ENCODE measurements around the gene VBP1. TPM values are rescaled to one million over a fixed set of nuclear protein-coding genes. Genes with fewer than 3 reads are reported as not detected.

VBP1 gene
- total RNA-seq, 1 experiment from 2014 or later = 50.5 TPM

- POLR2A ChIA-PET = no interaction called here
- peak; percentile 94 for ATAC-seq
Measured at GRCh38 chrX:155263854-155264628, 47.8 kb downstream of the VBP1 start, which contains the start of gene RAB39B. Gene RAB39B, minus strand, starts transcription at chrX:155264491. Its CDS starts 203 bp downstream, at chrX:155264288.

More at GRCh38 chrX:155263854-155264628, 47.8 kb downstream of the VBP1 start, which contains the start of gene RAB39B:
- TF ChIP-seq ZNF219 (CRISPR knock-in tag; IDR thresholded peaks at IDR 0.05; ENCODE audit: borderline replicate concordance) = no peak
- TF ChIP-seq ATF3 (CRISPR knock-in tag; conservative IDR thresholded peaks at IDR 0.05) = 0 out of 2 replicates have a peak, but pooled peaks have one; percentile 60
- TF ChIP-seq MAX (CRISPR knock-in tag; IDR thresholded peaks at IDR 0.05) = 0 out of 2 replicates have a peak, but pooled peaks have one; percentile 56
- TF ChIP-seq KAT7 (CRISPR knock-in tag; IDR thresholded peaks at IDR 0.05; ENCODE audit: borderline replicate concordance) = 0 out of 2 replicates have a peak, but pooled peaks have one; percentile 31
- no peak for TF ChIP-seq E2F1 (CRISPR knock-in tag; IDR thresholded peaks at IDR 0.05)
- TF ChIP-seq JAZF1 (CRISPR knock-in tag; IDR thresholded peaks at IDR 0.05) = no peak
- peak; percentile 60 for TF ChIP-seq SP1 (CRISPR knock-in tag; conservative IDR thresholded peaks at IDR 0.05)
- no peak for TF ChIP-seq ZNF281 (CRISPR knock-in tag; IDR thresholded peaks at IDR 0.05)
- no peak for TF ChIP-seq NR3C1 (CRISPR knock-in tag; conservative IDR thresholded peaks at IDR 0.05; ENCODE audit: low read depth)
- no peak for TF ChIP-seq NR1H2 (CRISPR knock-in tag; IDR thresholded peaks at IDR 0.05)
- TF ChIP-seq USF2 (CRISPR knock-in tag; IDR thresholded peaks at IDR 0.05) = no peak
- no peak for TF ChIP-seq USF1 (CRISPR knock-in tag; IDR thresholded peaks at IDR 0.05)
- TF ChIP-seq FOXK1 (CRISPR knock-in tag; IDR thresholded peaks at IDR 0.05) = 0 out of 2 replicates have a peak, but pooled peaks have one; percentile 44
- TF ChIP-seq ZNF425 (CRISPR knock-in tag; conservative IDR thresholded peaks at IDR 0.05) = no peak
- no peak for TF ChIP-seq NFATC4 (CRISPR knock-in tag; IDR thresholded peaks at IDR 0.05)
- TF ChIP-seq GABPB1 (CRISPR knock-in tag; IDR thresholded peaks at IDR 0.05) = peak; percentile 53; the same call in 1 of the 2 replicates
- CTCF ChIA-PET = interaction anchor here (0.9 kb wide), 1 partner anchor 48 kb away, joined by 3 read pairs; the partner anchor contains the start of gene VBP1
- H3K4me3 Mint-ChIP-seq = peak within 1 kb of the TSS; percentile 82
- peaks cover 12% of the 10 kb centered on the region for H3K4me1 Mint-ChIP-seq
- H3K27me3 Mint-ChIP-seq (ENCODE audit: low read depth) = no peaks in the 10 kb centered on the region
- DNase-seq (ENCODE audit: low spot score) = peak; percentile 64
- no peaks in the 10 kb centered on the region for H3K9me3 Mint-ChIP-seq
- H3K36me3 Mint-ChIP-seq = 0 out of 2 replicates have a peak, but pooled peaks cover 3% of the 10 kb centered on the region
- no peak within 1 kb of the TSS; the same call in 1 of the 2 replicates for H3K27ac Mint-ChIP-seq

All from WTC11 (cell line).